HG03432 (cell line): Measurements from ENCODE around the gene PNLDC1.
A peak's percentile ranks its signal among the peaks of the same experiment; 100 is the strongest.

Experiments
- ATAC-seq: cut with Tn5 transposase; IDR thresholded peaks from one replicate; pipeline ENCODE4 v1.9.1; 2021; ENCODE audit warnings: mild to moderate bottlenecking, moderate library complexity; ENCODE audit not compliant: unreplicated experiment

PNLDC1 gene, protein sequence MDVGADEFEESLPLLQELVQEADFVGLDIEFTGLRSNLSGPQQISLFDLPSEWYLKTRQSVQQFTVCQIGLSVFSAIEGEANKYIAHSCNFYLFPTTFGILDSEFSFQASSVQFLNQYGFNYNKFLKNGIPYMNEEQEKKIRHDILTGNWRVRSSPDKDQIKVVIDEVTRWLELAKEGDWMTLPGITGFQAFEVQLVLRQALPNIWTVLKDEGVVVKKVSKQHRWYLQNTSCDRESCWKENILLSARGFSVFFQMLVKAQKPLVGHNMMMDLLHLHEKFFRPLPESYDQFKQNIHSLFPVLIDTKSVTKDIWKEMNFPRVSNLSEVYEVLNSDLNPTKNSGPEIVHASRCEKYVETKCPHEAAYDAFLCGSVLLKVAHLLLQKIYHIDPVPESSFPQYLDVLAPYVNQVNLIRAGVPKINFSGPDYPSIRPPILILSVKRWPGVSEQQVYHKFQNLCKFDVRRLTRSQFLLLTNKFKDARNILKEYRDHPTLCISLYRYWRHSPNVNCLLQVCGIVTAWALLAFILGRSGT

DNA sequence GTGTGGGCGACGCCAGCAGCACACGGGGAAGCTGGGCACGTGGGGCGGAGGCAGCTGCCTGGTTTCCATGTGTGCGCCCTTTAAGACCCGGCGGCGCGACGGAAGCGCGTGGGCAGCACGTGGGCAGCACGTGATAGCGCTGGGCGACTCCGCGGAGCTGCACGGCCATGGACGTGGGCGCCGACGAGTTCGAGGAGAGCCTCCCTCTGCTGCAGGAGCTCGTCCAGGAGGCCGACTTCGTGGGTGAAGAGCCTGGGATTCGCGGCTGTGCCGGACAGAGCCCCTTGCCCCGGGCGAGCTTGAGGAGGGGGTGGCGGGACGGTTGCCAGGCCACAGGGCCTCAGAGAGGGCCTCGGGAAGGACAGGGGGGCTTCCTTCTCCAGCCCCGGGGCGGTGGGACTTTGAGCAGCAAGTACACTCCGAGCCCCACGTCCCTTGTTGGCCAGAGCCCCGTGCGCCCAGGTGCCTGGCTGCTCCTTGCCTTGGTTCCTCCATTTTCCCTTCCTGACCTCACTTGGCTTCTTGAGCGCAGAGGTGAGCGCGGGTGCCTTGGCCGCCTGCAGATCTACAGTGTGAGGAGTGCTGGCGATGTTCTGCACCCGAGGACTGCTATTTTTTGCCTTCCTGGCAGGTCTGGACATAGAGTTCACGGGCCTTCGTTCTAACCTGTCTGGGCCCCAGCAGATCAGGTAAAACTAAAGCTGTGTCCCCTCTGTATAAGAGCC is at the start of gene PNLDC1:
TSS of gene PNLDC1 (plus strand) at position 136 of the 725 bp plus-strand sequence. CDS start at position 168, 32 bp downstream.
- no peak for ATAC-seq

DNA sequence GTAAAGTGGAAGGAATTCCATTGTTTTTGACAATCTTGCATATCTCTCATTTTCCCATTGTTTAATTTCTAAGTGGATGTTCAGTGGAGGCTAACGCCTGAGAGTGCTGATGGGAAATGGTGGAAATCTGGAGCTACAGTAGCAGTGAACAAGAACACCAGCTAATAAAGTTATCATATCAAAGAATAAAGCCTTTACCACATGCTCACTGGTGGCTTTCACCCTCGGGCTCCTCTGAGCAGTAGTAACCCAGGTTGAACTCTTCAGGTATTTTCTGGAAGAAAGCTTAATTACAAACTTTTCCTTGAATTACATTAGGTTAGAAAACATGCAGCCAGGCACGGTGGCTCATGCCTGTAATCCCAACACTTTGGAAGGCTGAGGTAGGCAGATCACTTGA is 48.6 kb upstream of the PNLDC1 start:
- ATAC-seq = no peak

DNA sequence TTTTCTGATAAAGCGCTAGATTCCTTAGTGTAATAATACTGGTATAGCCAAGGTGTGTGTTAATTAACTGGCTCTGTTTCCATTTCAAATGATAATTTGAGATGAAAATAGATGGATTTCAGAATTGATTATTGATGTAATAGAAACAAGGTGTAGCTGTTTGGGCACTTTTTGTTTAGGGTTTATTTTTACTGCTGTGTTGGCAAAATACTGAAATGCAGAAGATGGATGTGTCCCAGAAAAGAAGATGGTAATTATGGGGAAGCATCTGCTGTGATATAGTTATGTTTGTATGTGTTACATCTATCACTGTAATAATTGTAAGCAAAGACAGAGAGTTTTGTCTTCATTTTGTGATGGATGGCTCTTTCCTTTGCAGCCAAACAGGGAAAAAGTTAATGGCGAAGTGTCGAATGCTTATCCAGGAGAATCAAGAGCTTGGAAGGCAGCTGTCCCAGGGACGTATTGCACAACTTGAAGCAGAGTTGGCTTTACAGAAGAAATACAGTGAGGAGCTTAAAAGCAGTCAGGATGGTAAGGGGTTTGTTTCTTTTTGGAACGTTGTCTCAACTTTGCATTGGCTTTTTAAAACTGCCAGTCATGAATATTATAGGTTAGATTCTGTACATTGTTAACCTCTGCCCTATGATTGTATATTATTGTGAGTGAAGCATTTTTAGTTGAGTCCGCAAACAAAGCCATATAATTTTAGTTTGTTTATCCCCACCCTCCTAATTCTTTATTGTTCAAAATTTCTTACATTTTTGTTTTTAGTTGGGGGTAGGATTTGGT is 46.8 kb upstream of the PNLDC1 start:
- ATAC-seq = no peak

DNA sequence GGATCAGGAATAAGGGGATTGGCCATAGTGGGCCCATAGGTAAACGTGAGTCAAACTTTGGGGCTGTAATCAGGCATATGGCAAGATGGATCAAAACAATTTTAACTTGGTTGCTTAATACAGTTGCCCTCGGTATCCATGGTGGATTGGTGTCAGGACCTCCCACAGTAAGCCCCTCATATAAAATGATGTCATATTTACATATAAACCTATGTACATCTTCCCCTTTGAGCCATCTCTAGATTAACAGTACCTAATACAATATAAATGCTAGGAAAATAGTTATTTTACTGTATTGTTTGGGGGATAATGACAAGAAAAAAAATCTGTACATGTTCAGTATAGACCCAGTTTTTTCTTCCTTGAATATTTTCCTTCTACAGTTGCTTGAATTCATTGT is 45.7 kb upstream of the PNLDC1 start:
- no peak for ATAC-seq

DNA sequence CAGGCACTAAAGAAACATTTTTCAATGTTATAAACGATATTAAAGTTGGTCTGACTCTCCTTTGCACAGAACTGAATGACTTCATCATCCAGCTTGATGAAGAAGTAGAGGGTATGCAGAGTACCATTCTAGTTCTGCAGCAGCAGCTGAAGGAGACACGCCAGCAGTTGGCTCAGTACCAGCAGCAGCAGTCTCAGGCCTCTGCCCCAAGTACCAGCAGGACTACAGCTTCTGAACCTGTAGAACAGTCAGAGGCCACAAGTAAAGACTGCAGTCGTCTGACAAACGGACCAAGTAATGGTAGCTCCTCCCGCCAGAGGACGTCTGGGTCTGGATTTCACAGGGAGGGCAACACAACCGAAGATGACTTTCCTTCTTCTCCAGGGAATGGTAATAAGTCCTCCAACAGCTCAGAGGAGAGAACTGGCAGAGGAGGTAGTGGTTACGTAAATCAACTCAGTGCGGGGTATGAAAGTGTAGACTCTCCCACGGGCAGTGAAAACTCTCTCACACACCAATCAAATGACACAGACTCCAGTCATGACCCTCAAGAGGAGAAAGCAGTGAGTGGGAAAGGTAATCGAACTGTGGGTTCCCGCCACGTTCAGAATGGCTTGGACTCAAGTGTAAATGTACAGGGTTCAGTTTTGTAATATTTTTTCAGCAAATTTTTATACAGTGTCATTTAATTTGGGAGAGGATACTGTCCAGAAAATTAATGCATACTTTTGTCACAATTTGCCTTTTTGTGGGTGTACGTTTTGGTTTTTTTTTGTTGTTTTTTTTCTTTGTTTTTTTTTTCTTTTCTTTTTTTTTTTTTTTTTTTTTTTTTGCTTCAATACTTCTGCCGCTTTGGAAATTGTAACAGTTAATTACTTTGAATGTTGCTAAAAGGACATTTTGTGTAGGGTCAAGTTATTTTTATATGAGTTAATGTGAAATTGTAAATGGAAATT is 44.8 kb upstream of the PNLDC1 start:
- ATAC-seq = no peak

DNA sequence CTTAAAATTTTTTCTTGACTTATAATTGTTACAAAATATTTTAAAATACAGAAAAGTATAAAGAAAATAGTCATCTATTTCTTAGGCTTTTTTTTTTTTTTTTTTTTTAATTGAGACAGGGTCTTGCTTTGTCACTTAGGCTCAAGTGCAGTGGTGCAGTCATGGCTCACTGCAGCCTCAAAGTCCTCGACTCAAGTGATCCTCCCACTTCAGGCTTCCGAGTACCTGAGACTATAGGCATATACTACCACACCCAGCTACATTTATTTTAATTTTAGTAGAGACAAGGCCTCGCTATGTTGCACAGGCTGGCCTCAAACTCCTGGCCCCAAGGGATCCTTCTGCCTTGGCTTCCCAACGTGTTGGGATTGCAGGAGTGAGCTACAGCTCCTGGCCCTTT is 43.6 kb upstream of the PNLDC1 start:
- ATAC-seq = no peak

DNA sequence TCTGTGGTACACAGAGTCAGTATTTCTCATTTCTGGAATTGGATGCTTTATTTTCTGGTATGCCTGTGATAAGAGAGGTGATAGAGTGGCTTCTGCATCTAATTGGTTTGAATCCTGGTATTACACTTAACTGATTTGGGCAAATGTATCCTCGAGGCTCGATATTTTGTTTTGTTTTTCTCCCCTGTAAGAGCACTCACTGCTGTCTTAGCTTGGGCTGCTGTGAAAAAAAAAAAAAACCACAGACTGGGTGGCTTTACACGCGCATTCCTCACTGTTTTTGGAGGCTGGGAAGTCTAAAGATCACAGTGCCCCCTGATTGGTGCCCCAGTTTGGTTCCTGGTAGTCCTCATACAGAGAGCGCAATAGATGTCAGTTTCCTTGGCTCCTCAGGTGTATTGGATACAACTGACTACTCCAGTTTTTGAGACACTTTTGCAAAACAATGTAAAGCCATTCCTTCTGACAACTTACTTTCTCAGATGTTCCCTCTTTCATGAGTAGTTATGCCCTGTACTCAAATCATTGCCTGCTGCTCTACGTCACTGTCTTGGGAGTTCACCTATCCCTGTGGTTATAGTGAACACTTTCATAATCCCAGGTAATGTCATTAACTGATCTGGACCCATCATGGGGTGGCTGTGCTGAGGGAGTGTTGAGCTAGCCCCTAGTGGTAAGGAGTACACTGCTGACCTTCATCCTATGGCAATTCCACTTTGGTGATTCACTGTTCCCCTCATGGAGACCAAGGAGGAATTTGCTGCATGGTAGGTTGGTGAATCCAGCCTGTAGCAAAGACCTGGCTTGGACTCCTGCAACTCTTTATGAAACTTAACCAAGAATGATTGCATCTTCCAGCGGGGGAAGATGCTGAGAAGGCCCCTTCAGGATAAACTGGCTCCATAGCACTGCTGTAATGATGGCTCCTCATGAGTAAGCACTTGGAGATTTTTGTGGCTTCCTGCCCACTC is 41.8 kb upstream of the PNLDC1 start:
- no peak for ATAC-seq

DNA sequence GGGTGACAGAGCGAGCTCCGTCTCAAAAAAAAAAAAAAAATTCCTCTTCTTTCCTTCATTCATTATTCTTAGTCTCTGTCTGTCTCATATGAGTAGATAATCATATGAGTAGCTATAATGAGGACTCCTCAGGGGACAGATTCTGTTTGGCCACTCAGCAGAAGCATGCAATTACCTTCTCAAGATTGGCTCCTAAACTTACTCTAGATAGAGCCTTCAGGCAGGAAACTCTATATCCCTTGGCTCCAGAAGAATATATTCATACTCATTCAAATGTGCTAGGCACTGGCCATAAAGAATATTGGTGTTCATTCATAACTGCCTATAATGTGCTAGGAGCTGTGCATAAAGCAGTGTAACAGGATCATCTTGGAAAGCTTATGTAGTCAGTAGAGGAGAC is 40.4 kb upstream of the PNLDC1 start:
- ATAC-seq = no peak

DNA sequence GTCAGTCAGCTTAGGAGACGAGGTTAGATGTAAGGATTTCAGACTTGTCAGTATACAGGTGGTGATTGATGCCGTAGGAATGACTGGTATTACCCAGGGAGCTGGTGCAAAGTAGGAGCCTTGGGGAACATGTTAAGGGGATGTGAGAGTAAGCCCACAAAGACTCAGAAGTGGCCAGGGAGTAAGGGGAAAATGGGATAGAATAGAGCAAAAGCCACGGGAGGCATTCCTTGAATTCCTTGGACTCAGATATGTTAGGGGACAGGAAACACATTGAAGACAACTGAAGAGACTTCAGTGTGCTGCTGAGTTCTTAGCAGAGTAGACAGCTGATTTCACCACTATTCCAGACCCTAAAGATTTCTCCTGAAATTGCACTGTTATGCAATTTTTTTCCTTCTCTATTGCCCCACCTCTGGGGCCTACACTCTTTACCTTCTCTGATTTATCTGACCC is 39.4 kb upstream of the PNLDC1 start:
- ATAC-seq = no peak

DNA sequence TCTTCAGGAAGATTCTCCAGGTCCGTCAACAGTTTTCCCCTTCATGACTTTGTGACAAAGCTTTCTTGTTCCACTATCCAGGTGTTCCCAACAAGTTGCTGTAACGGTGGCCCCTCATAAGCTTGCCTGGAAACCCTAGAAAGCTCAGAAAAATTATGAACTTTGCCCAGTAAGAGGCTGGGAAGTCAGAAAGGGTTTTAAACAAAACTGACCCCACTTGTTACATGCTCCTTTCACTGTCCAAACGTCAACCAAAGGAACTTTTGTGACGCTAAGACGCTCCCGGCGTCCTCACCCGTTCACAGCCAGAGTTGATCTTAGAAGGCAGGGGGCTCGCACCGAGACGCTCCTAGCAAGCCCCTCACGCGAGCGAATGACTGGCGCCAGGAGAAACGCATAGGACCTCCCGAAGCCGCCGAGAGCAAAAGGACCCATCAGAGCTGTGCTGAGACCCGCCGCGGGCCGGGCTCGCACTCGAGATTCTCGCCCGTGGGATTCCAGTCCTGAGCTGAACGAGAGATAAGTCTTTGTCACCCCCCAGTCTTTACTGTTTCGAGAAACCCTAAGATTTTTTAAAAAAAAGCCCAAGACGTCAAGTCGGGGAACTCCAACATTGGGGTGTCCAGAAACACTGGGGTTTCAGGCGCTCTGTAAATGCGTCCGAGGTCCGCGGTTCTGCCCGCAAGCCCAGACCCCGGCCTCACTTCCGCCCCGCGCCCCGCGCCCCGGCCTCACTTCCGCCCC is 38.8 kb upstream of the PNLDC1 start:
- ATAC-seq = peak; percentile 1

DNA sequence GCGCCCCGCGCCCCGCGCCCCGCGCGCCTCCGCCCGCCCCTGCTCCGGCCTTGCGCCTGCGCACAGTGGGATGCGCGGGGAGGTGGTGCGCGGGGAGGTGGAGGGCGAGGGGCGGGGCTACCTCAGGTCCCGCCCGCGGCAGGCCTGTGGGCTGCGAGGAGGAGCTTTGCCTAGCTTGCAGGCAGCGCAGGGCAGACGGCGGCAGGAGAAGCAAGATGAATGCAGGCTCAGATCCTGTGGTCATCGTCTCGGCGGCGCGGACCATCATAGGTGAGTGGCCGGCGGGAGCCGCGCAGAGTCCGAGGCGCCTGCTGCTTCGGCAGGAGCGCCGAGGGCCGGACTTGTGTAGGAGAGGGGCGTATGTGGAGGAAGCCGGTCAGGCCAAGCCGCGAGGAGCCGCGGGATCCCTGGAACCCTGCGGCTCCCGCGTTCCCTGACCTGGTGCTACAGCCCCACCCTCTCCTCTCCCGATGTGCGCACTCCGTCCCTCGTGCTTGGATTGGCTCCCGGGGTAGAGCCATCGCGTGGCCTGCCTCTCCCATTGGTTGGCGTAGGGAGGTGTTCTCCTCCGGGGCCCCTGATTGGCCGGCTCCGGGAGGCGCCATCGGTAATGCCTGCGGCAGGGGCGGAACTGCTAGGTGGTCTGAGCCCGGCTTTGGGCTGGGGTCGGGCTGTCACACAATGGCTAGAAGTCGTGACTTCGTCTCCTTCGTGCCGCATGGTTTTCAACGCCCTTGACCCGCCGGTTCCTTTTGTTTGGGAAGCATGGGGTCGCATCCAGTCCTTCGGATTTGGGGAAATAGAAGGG is 38.0 kb upstream of the PNLDC1 start, which contains the start of gene ACAT2:
TSS of gene ACAT2 (plus strand) at position 173 of the 808 bp plus-strand sequence. CDS start at position 216, 43 bp downstream.
- ATAC-seq = peak; percentile 97

DNA sequence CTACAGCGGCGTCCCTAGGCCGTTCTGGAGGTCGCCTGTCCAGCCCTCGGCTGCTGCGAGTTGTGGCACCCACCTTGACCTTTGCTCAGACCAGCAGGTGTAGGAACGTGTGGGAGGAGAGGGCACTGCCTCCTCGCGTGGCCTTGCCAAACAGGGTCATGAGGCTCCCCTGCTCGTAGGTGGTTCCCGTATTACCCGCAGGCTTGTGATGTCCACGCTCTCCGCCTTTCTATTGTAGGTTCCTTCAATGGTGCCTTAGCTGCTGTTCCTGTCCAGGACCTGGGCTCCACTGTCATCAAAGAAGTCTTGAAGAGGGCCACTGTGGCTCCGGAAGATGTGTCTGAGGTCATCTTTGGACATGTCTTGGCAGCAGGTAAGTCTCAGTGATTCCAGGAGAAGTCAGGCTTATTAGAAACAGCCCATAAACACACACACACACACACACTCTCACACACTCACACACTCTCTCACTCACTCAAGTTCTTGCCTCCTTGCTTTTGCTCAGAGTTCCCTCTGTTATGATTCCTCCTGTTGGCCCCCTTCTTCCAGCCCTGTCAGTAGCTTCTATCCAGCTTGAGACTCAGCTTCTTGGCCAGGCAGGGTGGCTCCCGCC is 37.3 kb upstream of the PNLDC1 start:
- peak; percentile 13 for ATAC-seq

DNA sequence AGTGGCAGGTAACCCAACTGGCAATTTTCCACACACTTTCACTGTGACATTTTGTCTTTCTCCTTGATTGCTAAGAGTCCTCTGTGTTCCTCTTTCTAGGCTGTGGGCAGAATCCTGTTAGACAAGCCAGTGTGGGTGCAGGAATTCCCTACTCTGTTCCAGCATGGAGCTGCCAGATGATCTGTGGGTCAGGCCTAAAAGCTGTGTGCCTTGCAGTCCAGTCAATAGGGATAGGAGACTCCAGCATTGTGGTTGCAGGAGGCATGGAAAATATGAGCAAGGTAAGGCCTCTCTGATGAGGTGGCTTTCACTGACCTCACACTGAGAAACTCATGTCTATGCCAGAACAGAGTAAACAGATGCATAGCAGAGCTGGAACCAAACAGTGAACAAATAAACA is 33.2 kb upstream of the PNLDC1 start:
- no peak for ATAC-seq

DNA sequence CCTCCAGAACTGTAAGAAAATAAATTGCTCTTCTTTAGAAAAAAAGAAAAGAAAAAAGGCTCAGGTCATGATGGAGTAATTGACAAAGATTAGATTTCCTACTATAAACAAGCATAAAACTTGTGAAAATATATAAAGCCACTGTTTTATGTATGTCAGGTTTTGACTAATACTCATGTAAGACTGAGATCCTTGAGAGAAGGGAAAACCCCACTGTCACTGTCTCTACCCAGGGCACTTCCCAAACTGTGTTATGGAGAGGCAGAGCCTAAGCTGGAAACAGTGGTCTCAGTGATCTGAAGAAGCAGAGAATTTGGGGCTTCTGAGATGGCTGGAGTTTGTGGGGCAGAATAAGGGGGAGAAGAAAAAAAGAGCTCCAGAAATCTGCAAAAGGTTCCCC is 30.6 kb upstream of the PNLDC1 start:
- ATAC-seq = no peak

DNA sequence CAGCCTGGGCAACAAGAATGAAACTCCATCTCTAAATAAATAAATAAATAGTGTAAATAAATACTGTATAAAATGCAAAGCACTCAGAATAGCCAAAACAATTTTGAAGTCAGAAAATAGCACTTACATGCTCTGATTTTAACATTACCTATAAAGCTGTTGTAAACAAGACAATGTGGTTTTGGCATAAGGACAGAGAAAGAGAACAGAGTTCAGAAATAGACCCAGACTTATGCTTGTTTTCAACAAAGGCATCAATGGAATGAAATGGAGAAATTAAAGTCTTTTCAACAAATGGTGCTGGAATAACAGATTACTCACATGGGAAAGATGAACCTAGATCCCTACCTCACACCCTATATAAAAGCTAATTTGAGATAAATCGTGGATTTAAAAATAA is 27.9 kb upstream of the PNLDC1 start:
- no peak for ATAC-seq

DNA sequence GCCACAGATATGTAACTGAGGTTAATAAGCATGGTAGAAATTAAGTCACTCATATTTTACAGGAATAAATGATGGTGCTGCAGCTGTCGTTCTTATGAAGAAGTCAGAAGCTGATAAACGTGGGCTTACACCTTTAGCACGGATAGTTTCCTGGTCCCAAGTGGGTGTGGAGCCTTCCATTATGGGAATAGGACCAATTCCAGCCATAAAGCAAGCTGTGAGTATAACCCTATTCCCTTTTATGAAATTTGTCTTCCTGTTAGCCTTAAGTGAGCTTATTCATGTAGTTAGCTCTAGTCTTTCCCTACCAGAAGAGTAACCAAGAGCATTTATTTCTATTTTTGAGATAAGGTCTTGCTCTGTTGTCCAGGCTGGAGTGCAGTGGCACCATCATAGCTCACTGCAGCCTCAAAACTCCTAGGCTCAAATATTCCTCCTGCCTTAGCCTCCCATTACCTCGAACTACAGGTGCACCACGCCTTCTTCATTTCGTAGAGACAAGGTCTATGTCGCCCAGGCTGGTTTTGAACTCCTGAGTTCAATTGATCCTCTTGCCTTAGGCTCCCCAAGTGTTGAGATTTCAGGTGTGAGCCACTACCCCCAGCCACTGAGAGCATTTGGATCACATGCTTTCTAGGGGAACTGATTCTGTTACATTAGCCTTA is 22.7 kb upstream of the PNLDC1 start:
- ATAC-seq = no peak
